Loucy (cell line): ENCODE measurements around the gene CYP1A1.

Source experiments
- CTCF ChIP-seq: fragments of 200-600 bp; sonication (generic); conservative IDR thresholded peaks from 2 replicates; pipeline ENCODE4 v1.5.1; 2014; ENCODE audit warnings: mild to moderate bottlenecking, antibody characterized with exemption, low read length
- EZH2phosphoT487 ChIP-seq: fragments of 200-600 bp; IDR thresholded peaks from 2 replicates; pipeline ENCODE4 v1.6.1; 2018; ENCODE audit warnings: antibody characterized with exemption, mild to moderate bottlenecking, moderate library complexity, borderline replicate concordance

- TF ChIP-seq CTCF: no peak
- TF ChIP-seq EZH2phosphoT487: no peak
Measured at GRCh38 chr15:74716651-74717050, 8.7 kb downstream of the CYP1A1 start.
